ENCODE results near the gene PIK3R6. TPM values are rescaled to one million over a fixed set of nuclear protein-coding genes. Genes with fewer than 3 reads are reported as not detected.

The PIK3R6 gene
- polyA plus RNA-seq, 1 experiment: not detected

- ChIA-PET CTCF (interaction anchor here (0.5 to 1.0 kb wide), 2 partner anchors 12 to 579 kb away, joined by 3 to 4 read pairs; no protein-coding TSS in a partner anchor), POLR2A (no interaction called here)
- H3K4me3 ChIP-seq (ENCODE audit: low read depth, low read length): no peak overlapping the region
- H3K27ac ChIP-seq (ENCODE audit: low read depth, low read length): no peak overlapping the region
- H3K27me3 ChIP-seq (ENCODE audit: control insufficient read depth, insufficient read depth, low read length): peaks cover 2% of the 10 kb centered on the region
- no peak for DNase-seq (ENCODE audit: low read depth, low spot score)
- H3K9me3 ChIP-seq (ENCODE audit: control insufficient read depth, insufficient read depth, low read length): no peaks in the 10 kb centered on the region
- TF ChIP-seq, protein P1, sequence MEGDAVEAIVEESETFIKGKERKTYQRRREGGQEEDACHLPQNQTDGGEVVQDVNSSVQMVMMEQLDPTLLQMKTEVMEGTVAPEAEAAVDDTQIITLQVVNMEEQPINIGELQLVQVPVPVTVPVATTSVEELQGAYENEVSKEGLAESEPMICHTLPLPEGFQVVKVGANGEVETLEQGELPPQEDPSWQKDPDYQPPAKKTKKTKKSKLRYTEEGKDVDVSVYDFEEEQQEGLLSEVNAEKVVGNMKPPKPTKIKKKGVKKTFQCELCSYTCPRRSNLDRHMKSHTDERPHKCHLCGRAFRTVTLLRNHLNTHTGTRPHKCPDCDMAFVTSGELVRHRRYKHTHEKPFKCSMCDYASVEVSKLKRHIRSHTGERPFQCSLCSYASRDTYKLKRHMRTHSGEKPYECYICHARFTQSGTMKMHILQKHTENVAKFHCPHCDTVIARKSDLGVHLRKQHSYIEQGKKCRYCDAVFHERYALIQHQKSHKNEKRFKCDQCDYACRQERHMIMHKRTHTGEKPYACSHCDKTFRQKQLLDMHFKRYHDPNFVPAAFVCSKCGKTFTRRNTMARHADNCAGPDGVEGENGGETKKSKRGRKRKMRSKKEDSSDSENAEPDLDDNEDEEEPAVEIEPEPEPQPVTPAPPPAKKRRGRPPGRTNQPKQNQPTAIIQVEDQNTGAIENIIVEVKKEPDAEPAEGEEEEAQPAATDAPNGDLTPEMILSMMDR (IDR thresholded peaks at IDR 0.05; ENCODE audit: low read depth, low read length): no peak
Measured at GRCh38 chr17:8820311-8821010, 47.0 kb downstream of the PIK3R6 start.

DNA sequence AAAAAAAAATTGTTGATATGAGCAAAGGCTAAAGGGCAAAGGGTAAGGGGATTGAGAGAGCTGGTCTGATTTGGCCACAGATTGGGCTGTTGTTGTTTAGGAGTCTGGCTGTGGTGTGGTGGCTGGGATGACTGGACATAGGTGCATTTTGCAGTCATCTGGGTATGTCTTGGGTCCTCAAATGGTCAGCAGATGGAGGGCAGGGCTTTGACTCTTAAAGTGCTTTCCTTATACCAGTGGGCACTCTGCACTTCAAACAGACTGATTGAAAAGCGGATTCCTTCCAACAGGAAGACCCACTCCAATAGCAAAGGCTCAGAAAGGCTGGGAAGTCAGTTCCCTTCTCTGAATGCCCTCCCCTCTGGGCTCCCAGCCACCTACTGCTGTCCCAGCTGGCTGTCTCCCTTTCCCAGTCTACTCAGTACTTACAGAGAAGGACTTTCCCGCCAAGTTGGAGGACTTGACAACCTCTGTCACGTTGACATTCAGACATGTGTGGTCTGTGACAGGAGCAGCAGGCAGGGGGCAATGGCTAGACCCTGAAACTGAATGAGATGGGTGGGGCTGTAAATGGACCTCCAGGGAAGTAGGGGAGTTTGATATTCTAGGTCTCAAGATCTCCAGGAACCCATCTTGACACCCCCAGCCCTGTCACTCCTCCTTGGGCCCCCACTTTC is 48.7 kb downstream of the PIK3R6 start:
- no peaks in the 10 kb centered on the region for H3K9me3 ChIP-seq (ENCODE audit: control insufficient read depth, insufficient read depth, low read length)
- TF ChIP-seq, protein P1 (IDR thresholded peaks at IDR 0.05; ENCODE audit: low read depth, low read length): no peak
- POLR2A ChIA-PET: no interaction called here
- H3K27me3 ChIP-seq (ENCODE audit: control insufficient read depth, insufficient read depth, low read length): peaks cover 2% of the 10 kb centered on the region
- CTCF ChIA-PET: no interaction called here
- H3K27ac ChIP-seq (ENCODE audit: low read depth, low read length): no peak overlapping the region
- no peak overlapping the region for H3K4me3 ChIP-seq (ENCODE audit: low read depth, low read length)
- no peak for DNase-seq (ENCODE audit: low read depth, low spot score)

- H3K27ac ChIP-seq (ENCODE audit: low read depth, low read length): no peak overlapping the region
- POLR2A ChIA-PET: no interaction called here
- no peak for DNase-seq (ENCODE audit: low read depth, low spot score)
- no peaks in the 10 kb centered on the region for H3K9me3 ChIP-seq (ENCODE audit: control insufficient read depth, insufficient read depth, low read length)
- TF ChIP-seq, protein P1 (IDR thresholded peaks at IDR 0.05; ENCODE audit: low read depth, low read length): no peak
- H3K4me3 ChIP-seq (ENCODE audit: low read depth, low read length): no peak overlapping the region
- CTCF ChIA-PET: no interaction called here
- H3K27me3 ChIP-seq (ENCODE audit: control insufficient read depth, insufficient read depth, low read length): peaks cover 2% of the 10 kb centered on the region
Measured at GRCh38 chr17:8818047-8818446, 49.4 kb downstream of the PIK3R6 start.

- no peak for DNase-seq (ENCODE audit: low read depth, low spot score)
- Histone ChIP-seq H3K27me3 (ENCODE audit: control insufficient read depth, insufficient read depth, low read length) (peaks cover 7% of the 10 kb centered on the region), H3K4me3 (ENCODE audit: low read depth, low read length) (no peak overlapping the region), H3K27ac (ENCODE audit: low read depth, low read length) (no peak overlapping the region), H3K9me3 (ENCODE audit: control insufficient read depth, insufficient read depth, low read length) (no peaks in the 10 kb centered on the region)
- CTCF ChIA-PET: no interaction called here
- POLR2A ChIA-PET: no interaction called here
- TF ChIP-seq, protein P1 (IDR thresholded peaks at IDR 0.05; ENCODE audit: low read depth, low read length): no peak
Measured at GRCh38 chr17:8806926-8807550, 60.4 kb downstream of the PIK3R6 start.

Data from AG04450 (cell line).